K562 (cell line): ENCODE results near the gene GCGR. TPM values are rescaled to one million over a fixed set of nuclear protein-coding genes. Genes with fewer than 3 reads are reported as not detected.

Experiments used
- BRD9 ChIP-seq: fragments of 450-650 bp; IDR thresholded peaks from 2 replicates; pipeline ENCODE4 v1.6.1; 2018; ENCODE audit warnings: low read depth; ENCODE audit not compliant: partially characterized antibody
- EGR1 ChIP-seq: fragments of 450-650 bp; conservative IDR thresholded peaks from 2 replicates; pipeline ENCODE4 v1.6.1; 2017; ENCODE audit warnings: mild to moderate bottlenecking
- FOXJ3 ChIP-seq: sonication (generic); formaldehyde crosslinking; IDR thresholded peaks from 2 replicates; pipeline ENCODE4 v1.4.0; 2020; ENCODE audit warnings: mild to moderate bottlenecking, missing genetic modification reagents
- KDM4B ChIP-seq, 2 experiments: fragments of 450-650 bp in 1 of 2; sonication (generic) in 1 of 2; IDR thresholded peaks; 2 replicates each; pipeline ENCODE4 v1.6.1; 2016 to 2017; ENCODE audit warnings: borderline replicate concordance in 2 of 2, antibody characterized with exemption in 1 of 2, low read depth in 1 of 2, mild to moderate bottlenecking in 1 of 2
- KLF13 ChIP-seq: fragments of 450-650 bp; IDR thresholded peaks from 2 replicates; pipeline ENCODE4 v1.6.1; 2016; ENCODE audit warnings: missing genetic modification characterization, low read depth, mild to moderate bottlenecking, missing compliant biosample characterization, moderate library complexity, borderline replicate concordance
- KLF6 ChIP-seq: fragments of 250-450 bp; sonication (Bioruptor Pico); IDR thresholded peaks from 2 replicates; pipeline ENCODE4 v1.4.0; 2020; ENCODE audit warnings: mild to moderate bottlenecking, moderate library complexity, borderline replicate concordance
- MEF2A ChIP-seq: IDR thresholded peaks from 2 replicates; pipeline ENCODE4 v1.6.1; 2011; ENCODE audit warnings: low read depth, mild to moderate bottlenecking, low read length, moderate library complexity; ENCODE audit not compliant: control insufficient read depth
- NCOR1 ChIP-seq: fragments of 450-650 bp; IDR thresholded peaks from 2 replicates; pipeline ENCODE4 v1.6.1; 2016; ENCODE audit warnings: mild to moderate bottlenecking, moderate library complexity
- NR4A1 ChIP-seq, 2 experiments: fragments of 250-450 bp in 1 of 2; fragments of 450-650 bp in 1 of 2; sonication (Bioruptor Pico) in 1 of 2; IDR thresholded peaks; 2 replicates each; pipeline versions ENCODE4 v1.4.0 to v1.6.1; 2016 to 2020; ENCODE audit warnings: mild to moderate bottlenecking in 2 of 2, missing compliant biosample characterization in 1 of 2, missing genetic modification characterization in 1 of 2, moderate library complexity in 1 of 2
- PRMT5 ChIP-seq: sonication (generic); formaldehyde crosslinking; IDR thresholded peaks from 2 replicates; pipeline ENCODE4 v1.5.0; 2020; ENCODE audit warnings: missing genetic modification reagents
- RHOXF2B ChIP-seq: fragments of 250-450 bp; sonication (Bioruptor Pico); conservative IDR thresholded peaks from 2 replicates; pipeline ENCODE4 v1.5.1; 2021
- RNF2 ChIP-seq: sonication (generic); IDR thresholded peaks from 2 replicates; pipeline ENCODE4 v1.6.1; 2016
- TCF7L2 ChIP-seq: fragments of 150-350 bp; IDR thresholded peaks from 2 replicates; pipeline ENCODE4 v1.6.1; 2016; ENCODE audit warnings: low read depth, mild to moderate bottlenecking, low read length, moderate library complexity
- ZNF23 ChIP-seq: fragments of 250-450 bp; sonication (Bioruptor Pico); IDR thresholded peaks from 2 replicates; pipeline ENCODE4 v1.4.0; 2020; ENCODE audit warnings: mild to moderate bottlenecking
- ZNF3 ChIP-seq: fragments of 250-450 bp; sonication (Bioruptor Pico); IDR thresholded peaks from 2 replicates; pipeline ENCODE4 v1.5.0; 2021; ENCODE audit warnings: mild to moderate bottlenecking, moderate library complexity
- ZNF311 ChIP-seq: fragments of 250-450 bp; sonication (Bioruptor Pico); IDR thresholded peaks from 2 replicates; pipeline ENCODE4 v1.4.0; 2020; ENCODE audit warnings: mild to moderate bottlenecking, moderate library complexity
- ZNF778 ChIP-seq: fragments of 450-650 bp; formaldehyde crosslinking; IDR thresholded peaks from 2 replicates; pipeline ENCODE4 v1.4.0; 2020; ENCODE audit warnings: mild to moderate bottlenecking, moderate library complexity
- polyA plus RNA-seq, 8 experiments: library from polyadenylated mRNA; depleted of rRNA in 4 of 8; stranded (reverse) in 5 of 8; unstranded in 3 of 8; fragments of >200 nt; fragmentation: Nextera tagmentation in 2 of 8; fragmentation: Illumina TruSeq in 1 of 8; extraction: Ambion mirVana in 2 of 8; extraction: Trizol in 1 of 8; gene quantifications; 2 replicates each; pipeline versions ENCODE4 v1.2.1 to v1.2.3, GENCODE V29; 2011 to 2014; ENCODE audit warnings: inconsistent platforms in 1 of 8, missing spikeins in 1 of 8
- total RNA-seq, 7 experiments: library from RNA; depleted of rRNA in 6 of 7; stranded (reverse); fragments of >200 nt in 6 of 7; fragmentation: Illumina TruSeq in 2 of 7; extraction: Trizol in 2 of 7; gene quantifications; 2 replicates each; pipeline versions ENCODE4 v1.2.1 to v1.2.3, GENCODE V29; 2011 to 2021; ENCODE audit warnings: low replicate concordance in 1 of 7
- TF ChIP-seq, protein P1 (sequence below), 3 experiments: IDR thresholded peaks in 2 of 3; conservative IDR thresholded peaks in 1 of 3; 2 replicates each; pipeline ENCODE4 v1.5.1; 2011 to 2012; ENCODE audit warnings: low read length in 3 of 3, mild to moderate bottlenecking in 3 of 3, control low read depth in 2 of 3, improper control_type of control experiment in 1 of 3, inconsistent platforms in 1 of 3, low read depth in 1 of 3, mixed read lengths in 1 of 3, moderate library complexity in 1 of 3; ENCODE audit not compliant: insufficient read depth in 2 of 3
- TF ChIP-seq, protein P2 (sequence below), 3 experiments: fragments of 200-800 bp in 1 of 3; fragments of 250-450 bp in 1 of 3; fragments of 450-650 bp in 1 of 3; sonication (Bioruptor Pico) in 1 of 3; sonication (Bioruptor generic) in 1 of 3; formaldehyde crosslinking in 1 of 3; IDR thresholded peaks; 2 replicates each; pipeline versions ENCODE4 v1.6.1 to v1.8.0; 2016 to 2022; ENCODE audit warnings: mild to moderate bottlenecking in 2 of 3, missing genetic modification characterization in 2 of 3, missing compliant biosample characterization in 1 of 3, moderate library complexity in 1 of 3
- TF ChIP-seq, protein P3 (sequence below): fragments of 150-350 bp; conservative IDR thresholded peaks from 2 replicates; pipeline ENCODE4 v1.6.1; 2014; ENCODE audit warnings: low read length

The GCGR gene
- total and polyA plus RNA-seq, 9 of the 15 experiments (the other 6 are each of a cell fraction or from before 2014, with no cell fraction given) = not detected

DNA sequence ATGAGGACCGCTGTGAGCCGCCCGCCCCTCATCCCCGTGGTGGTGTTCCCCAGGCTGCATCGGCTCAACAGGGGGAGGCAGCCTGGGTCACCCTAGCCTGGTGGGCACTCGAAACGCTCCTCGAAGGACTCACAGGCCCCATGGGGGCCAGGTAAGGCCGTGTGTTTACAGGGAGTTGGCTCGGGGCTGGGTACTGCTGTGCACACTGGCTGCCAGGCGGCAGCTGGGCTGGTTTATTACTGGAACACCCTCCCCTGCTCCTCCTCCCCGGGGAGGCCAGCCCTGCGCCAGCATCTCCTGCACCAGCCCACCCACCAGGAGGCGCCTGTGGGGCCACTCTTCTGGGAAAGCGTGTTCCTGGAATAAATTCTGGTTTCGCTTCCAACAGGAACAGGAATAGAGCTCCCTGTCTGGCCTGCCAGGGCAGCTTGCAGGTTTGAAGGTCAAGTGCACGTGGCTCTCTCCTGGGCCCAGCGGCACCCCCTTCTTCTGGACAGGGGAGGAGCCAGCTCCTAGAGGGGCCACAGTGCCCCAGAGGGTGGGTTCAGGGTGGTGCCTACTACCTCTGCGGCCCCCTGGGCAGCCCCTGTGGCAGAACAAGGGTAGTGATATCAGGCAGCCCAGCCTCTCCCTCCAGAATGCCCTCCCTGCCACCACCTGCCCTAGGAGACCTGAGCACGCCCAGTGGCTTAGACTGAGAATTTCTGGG, 17.8 kb downstream of the GCGR start (continued):
- TF ChIP-seq, protein P1, sequence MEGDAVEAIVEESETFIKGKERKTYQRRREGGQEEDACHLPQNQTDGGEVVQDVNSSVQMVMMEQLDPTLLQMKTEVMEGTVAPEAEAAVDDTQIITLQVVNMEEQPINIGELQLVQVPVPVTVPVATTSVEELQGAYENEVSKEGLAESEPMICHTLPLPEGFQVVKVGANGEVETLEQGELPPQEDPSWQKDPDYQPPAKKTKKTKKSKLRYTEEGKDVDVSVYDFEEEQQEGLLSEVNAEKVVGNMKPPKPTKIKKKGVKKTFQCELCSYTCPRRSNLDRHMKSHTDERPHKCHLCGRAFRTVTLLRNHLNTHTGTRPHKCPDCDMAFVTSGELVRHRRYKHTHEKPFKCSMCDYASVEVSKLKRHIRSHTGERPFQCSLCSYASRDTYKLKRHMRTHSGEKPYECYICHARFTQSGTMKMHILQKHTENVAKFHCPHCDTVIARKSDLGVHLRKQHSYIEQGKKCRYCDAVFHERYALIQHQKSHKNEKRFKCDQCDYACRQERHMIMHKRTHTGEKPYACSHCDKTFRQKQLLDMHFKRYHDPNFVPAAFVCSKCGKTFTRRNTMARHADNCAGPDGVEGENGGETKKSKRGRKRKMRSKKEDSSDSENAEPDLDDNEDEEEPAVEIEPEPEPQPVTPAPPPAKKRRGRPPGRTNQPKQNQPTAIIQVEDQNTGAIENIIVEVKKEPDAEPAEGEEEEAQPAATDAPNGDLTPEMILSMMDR (IDR thresholded peaks at IDR 0.05 in 2 of 3, conservative IDR thresholded peaks at IDR 0.05 in 1 of 3; ENCODE audit: insufficient read depth in 2 of 3, low read depth in 1 of 3, low read length in 3 of 3) = peak; percentile 84 to 92 (median 88)
- no peak for TF ChIP-seq MEF2A
- TF ChIP-seq, protein P2, sequence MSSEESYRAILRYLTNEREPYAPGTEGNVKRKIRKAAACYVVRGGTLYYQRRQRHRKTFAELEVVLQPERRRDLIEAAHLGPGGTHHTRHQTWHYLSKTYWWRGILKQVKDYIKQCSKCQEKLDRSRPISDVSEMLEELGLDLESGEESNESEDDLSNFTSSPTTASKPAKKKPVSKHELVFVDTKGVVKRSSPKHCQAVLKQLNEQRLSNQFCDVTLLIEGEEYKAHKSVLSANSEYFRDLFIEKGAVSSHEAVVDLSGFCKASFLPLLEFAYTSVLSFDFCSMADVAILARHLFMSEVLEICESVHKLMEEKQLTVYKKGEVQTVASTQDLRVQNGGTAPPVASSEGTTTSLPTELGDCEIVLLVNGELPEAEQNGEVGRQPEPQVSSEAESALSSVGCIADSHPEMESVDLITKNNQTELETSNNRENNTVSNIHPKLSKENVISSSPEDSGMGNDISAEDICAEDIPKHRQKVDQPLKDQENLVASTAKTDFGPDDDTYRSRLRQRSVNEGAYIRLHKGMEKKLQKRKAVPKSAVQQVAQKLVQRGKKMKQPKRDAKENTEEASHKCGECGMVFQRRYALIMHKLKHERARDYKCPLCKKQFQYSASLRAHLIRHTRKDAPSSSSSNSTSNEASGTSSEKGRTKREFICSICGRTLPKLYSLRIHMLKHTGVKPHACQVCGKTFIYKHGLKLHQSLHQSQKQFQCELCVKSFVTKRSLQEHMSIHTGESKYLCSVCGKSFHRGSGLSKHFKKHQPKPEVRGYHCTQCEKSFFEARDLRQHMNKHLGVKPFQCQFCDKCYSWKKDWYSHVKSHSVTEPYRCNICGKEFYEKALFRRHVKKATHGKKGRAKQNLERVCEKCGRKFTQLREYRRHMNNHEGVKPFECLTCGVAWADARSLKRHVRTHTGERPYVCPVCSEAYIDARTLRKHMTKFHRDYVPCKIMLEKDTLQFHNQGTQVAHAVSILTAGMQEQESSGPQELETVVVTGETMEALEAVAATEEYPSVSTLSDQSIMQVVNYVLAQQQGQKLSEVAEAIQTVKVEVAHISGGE (CRISPR knock-in tag; IDR thresholded peaks at IDR 0.05) = 0 out of 6 replicates have a peak, but pooled peaks of 1 of the 3 experiments have one; percentile 40
- TF ChIP-seq ZNF3 (CRISPR knock-in tag) = no peak
- TF ChIP-seq RHOXF2B (CRISPR knock-in tag) = no peak
- TF ChIP-seq PRMT5 (CRISPR knock-in tag) = no peak
- peak; percentile 85 for TF ChIP-seq ZNF311 (CRISPR knock-in tag)
- TF ChIP-seq ZNF23 (CRISPR knock-in tag) = no peak
- TF ChIP-seq FOXJ3 (CRISPR knock-in tag) = no peak
- no peak for TF ChIP-seq TCF7L2
- peak; percentile 63 for TF ChIP-seq BRD9
- no peak; the same call in none of the 2 replicates for TF ChIP-seq NCOR1
- no peak; the same call in 1 of the 2 replicates for TF ChIP-seq NR4A1 (CRISPR knock-in tag; IDR thresholded peaks at IDR 0.05)
- TF ChIP-seq NR4A1 (tag; IDR thresholded peaks at IDR 0.05) = peak; percentile 94
- TF ChIP-seq RNF2 = no peak; the same call in 1 of the 2 replicates
- TF ChIP-seq KDM4B (IDR thresholded peaks at IDR 0.05; ENCODE audit: borderline replicate concordance in 2 of 2, low read depth in 1 of 2) = no peak
- TF ChIP-seq, protein P3, sequence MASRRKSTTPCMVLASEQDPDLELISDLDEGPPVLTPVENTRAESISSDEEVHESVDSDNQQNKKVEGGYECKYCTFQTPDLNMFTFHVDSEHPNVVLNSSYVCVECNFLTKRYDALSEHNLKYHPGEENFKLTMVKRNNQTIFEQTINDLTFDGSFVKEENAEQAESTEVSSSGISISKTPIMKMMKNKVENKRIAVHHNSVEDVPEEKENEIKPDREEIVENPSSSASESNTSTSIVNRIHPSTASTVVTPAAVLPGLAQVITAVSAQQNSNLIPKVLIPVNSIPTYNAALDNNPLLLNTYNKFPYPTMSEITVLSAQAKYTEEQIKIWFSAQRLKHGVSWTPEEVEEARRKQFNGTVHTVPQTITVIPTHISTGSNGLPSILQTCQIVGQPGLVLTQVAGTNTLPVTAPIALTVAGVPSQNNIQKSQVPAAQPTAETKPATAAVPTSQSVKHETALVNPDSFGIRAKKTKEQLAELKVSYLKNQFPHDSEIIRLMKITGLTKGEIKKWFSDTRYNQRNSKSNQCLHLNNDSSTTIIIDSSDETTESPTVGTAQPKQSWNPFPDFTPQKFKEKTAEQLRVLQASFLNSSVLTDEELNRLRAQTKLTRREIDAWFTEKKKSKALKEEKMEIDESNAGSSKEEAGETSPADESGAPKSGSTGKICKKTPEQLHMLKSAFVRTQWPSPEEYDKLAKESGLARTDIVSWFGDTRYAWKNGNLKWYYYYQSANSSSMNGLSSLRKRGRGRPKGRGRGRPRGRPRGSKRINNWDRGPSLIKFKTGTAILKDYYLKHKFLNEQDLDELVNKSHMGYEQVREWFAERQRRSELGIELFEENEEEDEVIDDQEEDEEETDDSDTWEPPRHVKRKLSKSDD = no peak
- no peak for TF ChIP-seq KLF13 (tag)
- TF ChIP-seq KLF6 = 0 out of 2 replicates have a peak, but pooled peaks have one; percentile 73
- TF ChIP-seq EGR1 = no peak; the same call in 1 of the 2 replicates
- no peak for TF ChIP-seq ZNF778 (CRISPR knock-in tag)
